Omental fat pad (tissue), 4 donors: ENCODE results near the gene NOS1. TPM values are rescaled to one million over a fixed set of nuclear protein-coding genes. Genes with fewer than 3 reads are reported as not detected.

ENCODE experiments used
- ATAC-seq: fragments of 150-250 bp; one replicate; pipeline ENCODE4 v1.9.1; 2016; ENCODE audit warnings: mild to moderate bottlenecking, moderate library complexity; ENCODE audit not compliant: low FRiP score
- DNase-seq: peaks from one replicate; pipeline ENCODE4 v3.0.0-alpha.2; 2019; ENCODE audit warnings: low spot score
- total RNA-seq, 4 donors: library from RNA; depleted of rRNA; stranded (reverse); fragments of >200 nt; gene quantifications; one replicate each; pipeline ENCODE4 v1.1.0, GENCODE V29; 2016
- TF ChIP-seq, protein P1 (sequence below), 3 donors: fragments of 450-650 bp; IDR thresholded peaks; one replicate each; pipeline ENCODE4 v1.5.1; 2016 to 2017; ENCODE audit warnings: antibody characterized with exemption in 3 of 3, mild to moderate bottlenecking in 3 of 3, moderate library complexity in 2 of 3

Gene NOS1
- total RNA-seq, 4 donors from 2014 or later, result under 0.01 to 1.4 (median 0.11) TPM

DNA sequence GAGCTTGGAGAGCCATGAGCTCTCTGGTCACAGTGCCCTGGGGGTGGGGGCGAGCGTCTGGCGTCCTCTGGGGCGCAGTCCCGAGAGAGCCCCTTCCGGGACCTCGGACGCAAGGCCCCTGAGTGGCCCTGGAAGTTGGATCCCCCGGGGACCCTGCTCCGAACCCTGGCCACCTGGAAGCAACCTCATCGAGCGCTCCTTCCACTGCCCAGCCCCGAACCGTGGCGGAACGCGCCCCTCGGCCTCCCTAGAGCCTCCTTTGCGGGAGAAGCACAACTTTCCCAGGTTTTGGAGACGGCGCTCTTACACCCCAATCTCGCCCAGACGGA, 1.2 kb downstream of the NOS1 start:
- ATAC-seq (no peak), DNase-seq (no peak)
- TF ChIP-seq, protein P1, sequence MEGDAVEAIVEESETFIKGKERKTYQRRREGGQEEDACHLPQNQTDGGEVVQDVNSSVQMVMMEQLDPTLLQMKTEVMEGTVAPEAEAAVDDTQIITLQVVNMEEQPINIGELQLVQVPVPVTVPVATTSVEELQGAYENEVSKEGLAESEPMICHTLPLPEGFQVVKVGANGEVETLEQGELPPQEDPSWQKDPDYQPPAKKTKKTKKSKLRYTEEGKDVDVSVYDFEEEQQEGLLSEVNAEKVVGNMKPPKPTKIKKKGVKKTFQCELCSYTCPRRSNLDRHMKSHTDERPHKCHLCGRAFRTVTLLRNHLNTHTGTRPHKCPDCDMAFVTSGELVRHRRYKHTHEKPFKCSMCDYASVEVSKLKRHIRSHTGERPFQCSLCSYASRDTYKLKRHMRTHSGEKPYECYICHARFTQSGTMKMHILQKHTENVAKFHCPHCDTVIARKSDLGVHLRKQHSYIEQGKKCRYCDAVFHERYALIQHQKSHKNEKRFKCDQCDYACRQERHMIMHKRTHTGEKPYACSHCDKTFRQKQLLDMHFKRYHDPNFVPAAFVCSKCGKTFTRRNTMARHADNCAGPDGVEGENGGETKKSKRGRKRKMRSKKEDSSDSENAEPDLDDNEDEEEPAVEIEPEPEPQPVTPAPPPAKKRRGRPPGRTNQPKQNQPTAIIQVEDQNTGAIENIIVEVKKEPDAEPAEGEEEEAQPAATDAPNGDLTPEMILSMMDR (IDR thresholded peaks at IDR 0.05), result no peak

- TF ChIP-seq, protein P1 (IDR thresholded peaks at IDR 0.05), result no peak
- DNase-seq (no peak), ATAC-seq (no peak)
Observed at GRCh38 chr12:117359029-117359845, 2.2 kb downstream of the NOS1 start.

DNA sequence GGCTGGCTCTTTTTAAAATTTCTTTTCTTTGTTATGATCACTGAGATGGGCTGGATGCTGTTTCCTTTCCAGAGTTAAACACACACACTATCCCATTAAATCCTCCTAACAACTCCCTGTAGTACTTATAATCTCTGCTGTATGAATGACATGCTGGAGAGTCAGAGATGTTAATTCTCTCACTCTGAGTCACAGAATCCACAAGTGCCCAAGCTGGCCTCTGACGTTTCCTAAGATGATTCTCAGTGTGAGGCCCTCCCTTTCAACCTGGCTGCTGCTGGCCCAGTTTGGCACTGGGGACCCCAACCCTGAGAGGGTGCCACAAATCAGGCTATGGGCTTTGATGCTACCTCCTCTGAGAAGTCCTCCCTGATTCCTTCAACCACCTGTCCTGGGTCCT, 5.4 kb downstream of the NOS1 start:
- TF ChIP-seq, protein P1 (IDR thresholded peaks at IDR 0.05), result no peak
- DNase-seq (no peak), ATAC-seq (no peak)

DNA sequence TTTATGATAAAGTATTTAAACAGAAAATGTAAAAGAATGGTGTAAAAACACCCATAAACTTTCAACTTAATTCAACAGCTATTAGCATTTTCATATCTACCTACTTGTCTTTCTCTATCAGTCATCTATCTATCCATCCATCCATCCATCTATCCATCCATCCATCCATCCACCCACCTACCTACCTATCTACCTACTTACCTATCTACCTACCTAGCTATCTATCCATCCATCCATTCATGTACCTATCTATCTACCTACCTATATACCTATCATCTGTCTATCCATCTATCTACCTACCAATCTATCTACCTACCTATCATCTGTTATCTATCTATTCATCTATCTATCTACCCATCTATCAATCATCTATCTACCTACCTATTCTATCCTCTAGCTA, 8.5 kb downstream of the NOS1 start:
- DNase-seq (no peak), ATAC-seq (no peak)
- TF ChIP-seq, protein P1 (IDR thresholded peaks at IDR 0.05), result no peak

GRCh38 chr12:117352206-117352605, 9.2 kb downstream of the NOS1 start:
- TF ChIP-seq, protein P1 (IDR thresholded peaks at IDR 0.05), result no peak
- no peak for ATAC-seq
- no peak for DNase-seq

DNA sequence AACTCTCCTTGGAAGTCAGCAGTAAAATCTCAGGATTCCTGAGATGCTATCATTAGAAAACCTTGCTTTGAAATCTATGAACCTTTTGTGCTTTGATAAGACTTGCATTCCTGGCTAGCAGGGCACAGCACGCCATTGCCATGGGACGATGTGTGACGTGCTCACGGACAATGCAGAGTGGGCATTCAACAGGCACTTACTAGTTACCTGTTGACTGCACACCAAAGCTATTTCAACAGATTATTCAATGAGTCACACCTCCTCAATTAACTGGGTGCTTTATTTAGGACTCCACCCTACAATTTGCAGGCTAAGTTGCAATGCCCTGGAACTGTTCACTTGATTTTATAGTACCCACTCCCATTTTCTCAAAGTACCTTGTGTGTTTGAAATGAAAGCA, 11.3 kb downstream of the NOS1 start:
- TF ChIP-seq, protein P1 (IDR thresholded peaks at IDR 0.05), result no peak
- ATAC-seq (no peak), DNase-seq (no peak)

GRCh38 chr12:117347588-117347987, 13.8 kb downstream of the NOS1 start:
- DNase-seq (no peak), ATAC-seq (no peak)
- TF ChIP-seq, protein P1 (IDR thresholded peaks at IDR 0.05), result no peak
